Loucy (cell line): ENCODE results near the gene CAMTA1.

Experiments used
- H2AFZ ChIP-seq: fragments of 200-600 bp; sonication (generic); 2 replicates; pipeline ENCODE4 v1.6.0; 2016; ENCODE audit warnings: antibody characterized with exemption, mild to moderate bottlenecking, low read length, moderate library complexity
- H3F3A ChIP-seq: fragments of 200-600 bp; 2 replicates; pipeline ENCODE4 v1.6.0; 2016; ENCODE audit warnings: antibody characterized with exemption, low read depth, mild to moderate bottlenecking
- H3K27me3 ChIP-seq: fragments of 200-600 bp; sonication (generic); 2 replicates; pipeline ENCODE4 v1.6.1; 2014; ENCODE audit warnings: low read length, mild to moderate bottlenecking; ENCODE audit not compliant: insufficient read depth, poor library complexity, severe bottlenecking
- H3K36me3 ChIP-seq: fragments of 200-600 bp; sonication (generic); 2 replicates; pipeline ENCODE4 v1.6.1; 2016; ENCODE audit warnings: low read length; ENCODE audit not compliant: insufficient read depth
- H3K4me1 ChIP-seq: fragments of 200-600 bp; sonication (generic); 2 replicates; pipeline ENCODE4 v1.5.1; 2014; ENCODE audit warnings: low read length, mild to moderate bottlenecking; ENCODE audit not compliant: insufficient read depth, poor library complexity, severe bottlenecking
- H3K4me2 ChIP-seq: fragments of 200-600 bp; sonication (generic); 2 replicates; pipeline ENCODE4 v1.6.0; 2014; ENCODE audit warnings: antibody characterized with exemption, low read length, low read depth, mild to moderate bottlenecking; ENCODE audit not compliant: poor library complexity, severe bottlenecking
- H3K4me3 ChIP-seq: fragments of 200-600 bp; sonication (generic); 2 replicates; pipeline ENCODE4 v1.5.1; 2014; ENCODE audit warnings: low read length, mild to moderate bottlenecking, mixed read lengths; ENCODE audit not compliant: poor library complexity, severe bottlenecking
- H3K79me2 ChIP-seq: fragments of 200-600 bp; sonication (generic); 2 replicates; pipeline ENCODE4 v1.6.1; 2014; ENCODE audit warnings: low read length; ENCODE audit not compliant: insufficient read depth
- H3K9ac ChIP-seq: fragments of 200-600 bp; sonication (generic); 2 replicates; pipeline ENCODE4 v1.6.0; 2014; ENCODE audit warnings: mild to moderate bottlenecking, low read depth, low read length, moderate library complexity; ENCODE audit not compliant: poor library complexity, severe bottlenecking
- H3K9me2 ChIP-seq: fragments of 200-600 bp; sonication (generic); replicated peaks from 2 replicates; pipeline ENCODE4 v1.6.1; 2016; ENCODE audit warnings: low read depth, low read length, mixed read lengths
- H3K9me3 ChIP-seq: fragments of 200-600 bp; sonication (generic); 2 replicates; pipeline ENCODE4 v1.6.1; 2014; ENCODE audit warnings: mild to moderate bottlenecking, antibody characterized with exemption, low read length, low read depth; ENCODE audit not compliant: insufficient read depth
- H4K20me1 ChIP-seq: fragments of 200-600 bp; sonication (generic); 2 replicates; pipeline ENCODE4 v1.6.0; 2014; ENCODE audit warnings: antibody characterized with exemption, low read length, mild to moderate bottlenecking; ENCODE audit not compliant: insufficient read depth, poor library complexity, severe bottlenecking
- EZH2phosphoT487 ChIP-seq: fragments of 200-600 bp; IDR thresholded peaks from 2 replicates; pipeline ENCODE4 v1.6.1; 2018; ENCODE audit warnings: antibody characterized with exemption, mild to moderate bottlenecking, moderate library complexity, borderline replicate concordance
- TF ChIP-seq, protein P1 (sequence below): fragments of 200-600 bp; sonication (generic); conservative IDR thresholded peaks from 2 replicates; pipeline ENCODE4 v1.5.1; 2014; ENCODE audit warnings: mild to moderate bottlenecking, antibody characterized with exemption, low read length

The CAMTA1 gene

DNA sequence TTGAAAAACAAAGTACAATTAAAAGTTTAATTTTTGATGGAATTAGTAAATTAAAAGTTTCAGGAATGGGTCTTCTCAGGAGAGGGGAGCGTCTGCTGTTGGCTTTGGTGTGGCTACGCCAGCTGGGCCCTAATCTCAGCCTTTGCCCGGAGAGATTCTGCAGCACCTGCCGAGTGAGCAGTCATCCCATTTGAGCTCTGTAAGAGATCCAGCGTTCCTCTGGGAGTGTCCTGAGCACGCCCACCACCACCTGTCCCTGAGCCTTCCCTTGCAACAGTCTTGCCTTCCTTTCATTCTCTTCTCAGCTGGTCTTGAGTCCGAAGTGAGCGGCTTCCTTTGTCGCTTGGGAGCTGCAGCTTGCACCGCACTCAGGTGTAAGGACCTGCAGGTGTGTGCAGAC lies 263.1 kb downstream of the CAMTA1 start:
- H3K4me1 ChIP-seq, result no peaks in the 10 kb centered on the region
- no peaks in the 10 kb centered on the region for H4K20me1 ChIP-seq
- no peaks in the 10 kb centered on the region for H3K27me3 ChIP-seq
- H3F3A ChIP-seq, result no peaks in the 10 kb centered on the region
- TF ChIP-seq, protein P1, sequence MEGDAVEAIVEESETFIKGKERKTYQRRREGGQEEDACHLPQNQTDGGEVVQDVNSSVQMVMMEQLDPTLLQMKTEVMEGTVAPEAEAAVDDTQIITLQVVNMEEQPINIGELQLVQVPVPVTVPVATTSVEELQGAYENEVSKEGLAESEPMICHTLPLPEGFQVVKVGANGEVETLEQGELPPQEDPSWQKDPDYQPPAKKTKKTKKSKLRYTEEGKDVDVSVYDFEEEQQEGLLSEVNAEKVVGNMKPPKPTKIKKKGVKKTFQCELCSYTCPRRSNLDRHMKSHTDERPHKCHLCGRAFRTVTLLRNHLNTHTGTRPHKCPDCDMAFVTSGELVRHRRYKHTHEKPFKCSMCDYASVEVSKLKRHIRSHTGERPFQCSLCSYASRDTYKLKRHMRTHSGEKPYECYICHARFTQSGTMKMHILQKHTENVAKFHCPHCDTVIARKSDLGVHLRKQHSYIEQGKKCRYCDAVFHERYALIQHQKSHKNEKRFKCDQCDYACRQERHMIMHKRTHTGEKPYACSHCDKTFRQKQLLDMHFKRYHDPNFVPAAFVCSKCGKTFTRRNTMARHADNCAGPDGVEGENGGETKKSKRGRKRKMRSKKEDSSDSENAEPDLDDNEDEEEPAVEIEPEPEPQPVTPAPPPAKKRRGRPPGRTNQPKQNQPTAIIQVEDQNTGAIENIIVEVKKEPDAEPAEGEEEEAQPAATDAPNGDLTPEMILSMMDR, result no peak
- no peak for TF ChIP-seq EZH2phosphoT487
- H3K4me3 ChIP-seq, result no peak overlapping the region
- no peaks in the 10 kb centered on the region for H3K9me2 ChIP-seq
- no peaks in the 10 kb centered on the region for H3K9me3 ChIP-seq
- H3K9ac ChIP-seq, result no peak overlapping the region
- H3K79me2 ChIP-seq, result no peaks in the 10 kb centered on the region
- H2AFZ ChIP-seq, result no peak overlapping the region
- no peak overlapping the region for H3K4me2 ChIP-seq
- no peaks in the 10 kb centered on the region for H3K36me3 ChIP-seq

DNA sequence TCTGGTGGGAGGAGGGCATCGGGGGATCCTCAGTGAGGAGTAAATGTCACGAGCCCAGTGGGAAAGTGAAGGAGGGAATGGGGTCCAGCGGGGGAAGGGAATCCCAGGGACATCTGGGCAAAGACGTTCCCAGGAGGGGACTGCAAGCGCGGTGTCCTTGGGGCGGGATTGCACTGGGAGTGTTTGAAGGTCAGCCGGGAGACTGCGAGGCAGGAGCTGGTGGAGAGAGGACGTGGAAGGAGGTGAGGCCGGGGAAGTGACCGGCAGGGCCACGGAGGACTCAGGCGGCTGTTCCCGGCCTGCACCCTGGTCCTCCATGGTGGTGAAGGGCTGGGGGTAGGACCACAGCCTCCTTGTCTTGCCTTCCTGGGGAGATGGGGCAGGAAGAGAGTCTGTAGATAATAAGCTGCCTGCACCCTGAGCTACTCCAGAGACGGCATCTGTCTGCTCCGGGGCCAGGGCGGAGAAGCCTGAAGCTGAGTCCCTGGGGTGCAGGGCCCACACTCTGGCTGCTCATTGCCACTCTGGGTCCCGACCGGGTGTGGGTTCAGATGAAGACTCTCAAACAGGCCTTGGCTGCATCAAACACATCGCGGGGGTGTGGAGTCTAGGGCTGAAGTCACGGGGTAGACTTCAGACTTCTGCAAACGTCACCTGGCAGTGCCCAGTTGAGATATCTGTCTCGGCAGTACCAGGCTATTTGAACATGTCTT lies 264.8 kb downstream of the CAMTA1 start:
- no peaks in the 10 kb centered on the region for H3K27me3 ChIP-seq
- H3K9ac ChIP-seq, result no peak overlapping the region
- no peaks in the 10 kb centered on the region for H3K9me3 ChIP-seq
- no peaks in the 10 kb centered on the region for H3F3A ChIP-seq
- H3K4me1 ChIP-seq, result no peaks in the 10 kb centered on the region
- H3K36me3 ChIP-seq, result no peaks in the 10 kb centered on the region
- no peak overlapping the region for H3K4me3 ChIP-seq
- H4K20me1 ChIP-seq, result no peaks in the 10 kb centered on the region
- no peaks in the 10 kb centered on the region for H3K9me2 ChIP-seq
- TF ChIP-seq, protein P1, result no peak
- TF ChIP-seq EZH2phosphoT487, result no peak
- H2AFZ ChIP-seq, result no peak overlapping the region
- H3K4me2 ChIP-seq, result no peak overlapping the region
- no peaks in the 10 kb centered on the region for H3K79me2 ChIP-seq

DNA sequence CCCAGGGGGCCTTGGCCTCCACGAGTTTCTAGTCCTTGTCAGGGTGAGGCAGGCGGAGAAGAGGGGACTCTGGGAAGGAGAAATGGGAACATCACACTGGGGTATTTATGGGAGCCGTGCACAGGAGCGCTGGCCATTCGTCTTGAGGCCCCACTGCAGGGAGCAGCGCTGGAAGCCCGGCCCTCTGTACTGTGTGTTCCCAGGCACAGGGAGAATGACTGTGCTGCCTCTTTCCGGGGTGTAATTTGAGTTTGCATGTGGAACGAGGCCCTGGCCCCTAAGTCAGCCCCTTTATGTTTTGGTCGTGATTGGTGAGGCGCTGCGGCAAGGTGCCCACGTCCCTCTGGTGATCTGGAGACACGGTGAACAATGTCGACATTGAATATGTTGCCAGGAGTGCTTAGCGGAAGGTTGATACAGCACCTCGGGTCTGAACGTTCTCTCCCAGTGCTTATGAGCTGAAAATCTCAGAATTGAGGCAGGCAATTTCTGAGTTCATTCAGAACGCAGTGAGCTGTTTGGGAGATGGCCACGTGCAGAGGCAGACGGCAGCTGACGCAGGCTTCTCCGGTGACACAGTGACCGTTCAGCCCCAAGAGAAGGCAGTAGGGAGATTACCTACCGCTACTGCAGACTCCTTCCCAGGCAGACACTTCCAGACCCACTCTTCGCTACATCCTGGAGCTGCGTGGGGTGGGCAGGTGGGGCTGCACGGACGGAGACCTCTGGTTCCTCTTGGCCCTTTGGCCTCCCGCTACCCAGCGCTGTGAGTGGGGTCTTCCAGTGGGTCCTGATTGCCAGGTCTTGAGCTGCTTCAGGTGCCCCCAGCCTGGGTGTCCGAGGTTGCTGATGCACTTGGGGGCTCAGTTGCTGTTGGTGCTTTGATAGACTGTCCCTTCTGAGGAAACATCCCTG lies 265.8 kb downstream of the CAMTA1 start:
- H3K27me3 ChIP-seq, result no peaks in the 10 kb centered on the region

More for the DNA sequence above, 265.8 kb downstream of the CAMTA1 start:
- H3K4me3 ChIP-seq, result no peak overlapping the region
- H3K9me2 ChIP-seq, result no peaks in the 10 kb centered on the region
- no peaks in the 10 kb centered on the region for H3F3A ChIP-seq
- H4K20me1 ChIP-seq, result no peaks in the 10 kb centered on the region
- no peaks in the 10 kb centered on the region for H3K36me3 ChIP-seq
- H3K79me2 ChIP-seq, result no peaks in the 10 kb centered on the region
- H3K4me2 ChIP-seq, result no peak overlapping the region
- TF ChIP-seq, protein P1, result no peak
- no peak for TF ChIP-seq EZH2phosphoT487
- no peaks in the 10 kb centered on the region for H3K4me1 ChIP-seq
- H3K9me3 ChIP-seq, result no peaks in the 10 kb centered on the region
- H3K9ac ChIP-seq, result no peak overlapping the region
- no peak overlapping the region for H2AFZ ChIP-seq
